Activated CD4-positive, alpha-beta T cell treated with anti-CD3 and anti-CD28 coated beads for 36 hours (primary cell): Measurements from ENCODE around the gene OR2AG1. TPM values are rescaled to one million over a fixed set of nuclear protein-coding genes. Genes with fewer than 3 reads are reported as not detected.

ENCODE experiments used
- ATAC-seq: fragments of 200-7000 bp; cut with Tn5 transposase; one replicate; pipeline ENCODE4 v1.10.0; 2021; ENCODE audit warnings: mild to moderate bottlenecking, moderate library complexity
- CTCF ChIA-PET: fragments of 350-600 bp; sonication (Branson Sonifier 250); formaldehyde crosslinking; loops from one replicate; lab custom pipeline; 2021; ENCODE audit warnings: antibody characterized with exemption; lab: Charles Lee
- POLR2A ChIA-PET: fragments of 350-600 bp; sonication (Branson Sonifier 250); formaldehyde crosslinking; loops from one replicate; lab custom pipeline; 2021; ENCODE audit warnings: antibody characterized with exemption, inconsistent platforms; lab: Charles Lee
- DNase-seq: peaks from one replicate; pipeline ENCODE4 v3.0.0-alpha.2; 2020
- H3K27ac Mint-ChIP-seq: one replicate; pipeline ENCODE4 v1.8.0; 2021; ENCODE audit warnings: mixed read lengths
- H3K27me3 Mint-ChIP-seq: one replicate; pipeline ENCODE4 v1.8.0; 2021; ENCODE audit warnings: mixed read lengths
- H3K36me3 Mint-ChIP-seq: one replicate; pipeline ENCODE4 v1.8.0; 2021; ENCODE audit warnings: low read depth, mixed read lengths
- H3K4me1 Mint-ChIP-seq: one replicate; pipeline ENCODE4 v1.8.0; 2021; ENCODE audit warnings: mixed read lengths
- H3K4me3 Mint-ChIP-seq: one replicate; pipeline ENCODE4 v1.8.0; 2021; ENCODE audit warnings: mild to moderate bottlenecking, moderate library complexity, mixed read lengths
- H3K9me3 Mint-ChIP-seq: one replicate; pipeline ENCODE4 v1.8.0; 2021; ENCODE audit warnings: low read depth, mixed read lengths
- intact Hi-C, 2 experiments: fragments of 100-400 bp; cut with DNase I in 1 of 2; cut with micrococcal nuclease in 1 of 2; formaldehyde crosslinking; loops; one replicate each; pipeline versions ENCODE4 v1.14.2 to v1.15.1; 2022 to 2024; cut with DNase I, micrococcal nuclease
- total RNA-seq, 2 experiments: library from RNA; stranded (reverse); gene quantifications; one replicate each; pipeline ENCODE4 v1.2.3, GENCODE V29; 2021

The OR2AG1 gene
- total RNA-seq: not detected

- H3K4me3 Mint-ChIP-seq: no peak within 1 kb of the TSS
- H3K4me1 Mint-ChIP-seq: no peaks in the 10 kb centered on the region
- peaks cover 10% of the 10 kb centered on the region for H3K27me3 Mint-ChIP-seq
- no peak for DNase-seq
- ATAC-seq: no peak
- no peaks in the 10 kb centered on the region for H3K36me3 Mint-ChIP-seq
- H3K27ac Mint-ChIP-seq: no peak within 1 kb of the TSS
- no peaks in the 10 kb centered on the region for H3K9me3 Mint-ChIP-seq
- POLR2A ChIA-PET: no interaction called here
- CTCF ChIA-PET: interaction anchor here (1.2 to 1.6 kb wide), 2 partner anchors 27 to 30 kb away, joined by 3 to 6 read pairs; no protein-coding TSS in a partner anchor
- intact Hi-C loops: no loop called here
Measured at GRCh38 chr11:6782720-6783119, at the start of gene OR2AG1. OR2AG1 (plus strand) TSS chr11:6783020; CDS start chr11:6785038, 2,018 bp downstream.

GRCh38 chr11:6733326-6734275 is 49.2 kb upstream of the OR2AG1 start:
- DNase-seq: no peak
- peaks cover 42% of the 10 kb centered on the region for H3K36me3 Mint-ChIP-seq
- peaks cover 2% of the 10 kb centered on the region for H3K9me3 Mint-ChIP-seq
- intact Hi-C loops: loop anchor here (1.0 to 10.0 kb wide), 2 partner anchors 50 to 1049 kb away; partner anchors contain the start of genes MRPL17 (in 1 of the 2), TRIM22 (in 1 of the 2) and TRIM5 (in 1 of the 2)
- ChIA-PET CTCF (interaction anchor here (0.9 to 8.0 kb wide), 8 partner anchors 9 to 49 kb away, joined by 3 to 99 read pairs (median 4); no protein-coding TSS in a partner anchor), POLR2A (no interaction called here)
- H3K27ac Mint-ChIP-seq: peak overlapping the region; percentile 48
- H3K4me3 Mint-ChIP-seq: no peak overlapping the region
- peaks cover 76% of the 10 kb centered on the region for H3K4me1 Mint-ChIP-seq
- ATAC-seq: peak; percentile 42
- H3K27me3 Mint-ChIP-seq: no peaks in the 10 kb centered on the region

- intact Hi-C loops: loop anchor here (5.0 to 10.0 kb wide), 3 partner anchors 127 to 1050 kb away; partner anchors contain the start of genes APBB1 (in 1 of the 2), TRIM22 (in 1 of the 2) and TRIM5 (in 1 of the 2)
- Mint-ChIP-seq H3K9me3 (peaks cover 2% of the 10 kb centered on the region), H3K4me3 (no peak overlapping the region), H3K27me3 (no peaks in the 10 kb centered on the region), H3K36me3 (peaks cover 41% of the 10 kb centered on the region), H3K4me1 (peaks cover 80% of the 10 kb centered on the region), H3K27ac (no peak overlapping the region)
- ATAC-seq: no peak
- ChIA-PET CTCF (interaction anchor here (0.7 to 8.0 kb wide), 9 partner anchors 13 to 252 kb away, joined by 3 to 102 read pairs (median 6); no protein-coding TSS in a partner anchor), POLR2A (no interaction called here)
- DNase-seq: no peak
Measured at GRCh38 chr11:6734616-6735015, 48.2 kb upstream of the OR2AG1 start.

GRCh38 chr11:6735306-6735705 is 47.5 kb upstream of the OR2AG1 start:
- no peaks in the 10 kb centered on the region for H3K27me3 Mint-ChIP-seq
- ATAC-seq (peak; percentile 43), DNase-seq (no peak)
- H3K9me3 Mint-ChIP-seq: peaks cover 2% of the 10 kb centered on the region
- H3K27ac Mint-ChIP-seq: peak overlapping the region; percentile 70
- intact Hi-C loops: loop anchor here (5.0 to 10.0 kb wide), 3 partner anchors 128 to 1051 kb away; partner anchors contain the start of genes APBB1 (in 1 of the 2), TRIM22 (in 1 of the 2) and TRIM5 (in 1 of the 2)
- CTCF ChIA-PET: interaction anchor here (0.7 to 8.0 kb wide), 7 partner anchors 12 to 253 kb away, joined by 3 to 102 read pairs (median 45); no protein-coding TSS in a partner anchor
- peak overlapping the region; percentile 2 for H3K4me3 Mint-ChIP-seq
- peaks cover 83% of the 10 kb centered on the region for H3K4me1 Mint-ChIP-seq
- peaks cover 43% of the 10 kb centered on the region for H3K36me3 Mint-ChIP-seq
- POLR2A ChIA-PET: no interaction called here

GRCh38 chr11:6736495-6737121 is 46.2 kb upstream of the OR2AG1 start:
- peak overlapping the region; percentile 70 for H3K27ac Mint-ChIP-seq
- ChIA-PET CTCF (interaction anchor here (1.6 to 8.0 kb wide), 11 partner anchors 8 to 357 kb away, joined by 5 to 102 read pairs (median 11); no protein-coding TSS in a partner anchor), POLR2A (no interaction called here)
- H3K9me3 Mint-ChIP-seq: peaks cover 2% of the 10 kb centered on the region
- H3K36me3 Mint-ChIP-seq: peaks cover 44% of the 10 kb centered on the region
- no peaks in the 10 kb centered on the region for H3K27me3 Mint-ChIP-seq
- ATAC-seq (peak; percentile 52), DNase-seq (no peak)
- intact Hi-C loops: loop anchor here (5.0 to 10.0 kb wide), 3 partner anchors 129 to 1052 kb away; partner anchors contain the start of genes APBB1 (in 1 of the 2), TRIM22 (in 1 of the 2) and TRIM5 (in 1 of the 2)
- peaks cover 90% of the 10 kb centered on the region for H3K4me1 Mint-ChIP-seq
- H3K4me3 Mint-ChIP-seq: peak overlapping the region; percentile 20

- POLR2A ChIA-PET: no interaction called here
- Mint-ChIP-seq H3K4me3 (no peak overlapping the region), H3K9me3 (no peaks in the 10 kb centered on the region), H3K27ac (peak overlapping the region; percentile 73), H3K4me1 (peaks cover 94% of the 10 kb centered on the region), H3K36me3 (peaks cover 33% of the 10 kb centered on the region), H3K27me3 (no peaks in the 10 kb centered on the region)
- DNase-seq: peak; percentile 76
- CTCF ChIA-PET: interaction anchor here (0.6 to 8.0 kb wide), 24 partner anchors 9 to 761 kb away, joined by 3 to 102 read pairs (median 6); partner anchors contain the start of gene MRPL17
- intact Hi-C loops: loop anchor here (1.0 to 10.0 kb wide), 6 partner anchors 8 to 1053 kb away; partner anchors contain the start of genes APBB1 (in 1 of the 2), TRIM22 (in 1 of the 2) and TRIM5 (in 1 of the 2)
- peak; percentile 52 for ATAC-seq
Measured at GRCh38 chr11:6737872-6738466, 44.9 kb upstream of the OR2AG1 start.

GRCh38 chr11:6738590-6738989 is 44.2 kb upstream of the OR2AG1 start:
- Mint-ChIP-seq H3K4me3 (no peak overlapping the region), H3K27me3 (no peaks in the 10 kb centered on the region), H3K27ac (peak overlapping the region; percentile 73), H3K9me3 (no peaks in the 10 kb centered on the region), H3K36me3 (peaks cover 30% of the 10 kb centered on the region), H3K4me1 (peaks cover 94% of the 10 kb centered on the region)
- DNase-seq (no peak), ATAC-seq (no peak)
- ChIA-PET CTCF (interaction anchor here (0.5 to 8.0 kb wide), 21 partner anchors 9 to 1965 kb away, joined by 3 to 102 read pairs (median 4); partner anchors contain the start of gene MRPL17), POLR2A (no interaction called here)
- intact Hi-C loops: loop anchor here (1.0 to 10.0 kb wide), 6 partner anchors 8 to 1054 kb away; partner anchors contain the start of genes APBB1 (in 1 of the 2), TRIM22 (in 1 of the 2) and TRIM5 (in 1 of the 2)

GRCh38 chr11:6742260-6742659 is 40.6 kb upstream of the OR2AG1 start:
- intact Hi-C loops: loop anchor here in 1 of 2 experiments (10.0 kb wide), 1 partner anchor 507 kb away; the partner anchor contains the start of genes CNGA4 and FHIP1B
- ATAC-seq: peak; percentile 4
- peaks cover 59% of the 10 kb centered on the region for H3K4me1 Mint-ChIP-seq
- peak; percentile 39 for DNase-seq
- H3K4me3 Mint-ChIP-seq: no peak overlapping the region
- ChIA-PET CTCF (interaction anchor here (1.6 to 3.6 kb wide), 4 partner anchors 9 to 36 kb away, joined by 4 to 16 read pairs (median 10); no protein-coding TSS in a partner anchor), POLR2A (interaction anchor here (0.6 kb wide), 1 partner anchor 21 kb away, joined by 3 read pairs; no protein-coding TSS in a partner anchor)
- peaks cover 20% of the 10 kb centered on the region for H3K36me3 Mint-ChIP-seq
- H3K27me3 Mint-ChIP-seq: no peaks in the 10 kb centered on the region
- peak overlapping the region; percentile 79 for H3K27ac Mint-ChIP-seq
- no peaks in the 10 kb centered on the region for H3K9me3 Mint-ChIP-seq

GRCh38 chr11:6745018-6745417 is 37.8 kb upstream of the OR2AG1 start:
- ChIA-PET POLR2A (interaction anchor here (0.7 to 0.8 kb wide), 2 partner anchors 10 to 860 kb away, joined by 8 to 10 read pairs; no protein-coding TSS in a partner anchor), CTCF (interaction anchor here (0.6 to 6.4 kb wide), 11 partner anchors 9 to 296 kb away, joined by 3 to 99 read pairs (median 4); partner anchors contain the start of gene MRPL17)
- no peak for DNase-seq
- Mint-ChIP-seq H3K36me3 (peaks cover 10% of the 10 kb centered on the region), H3K27me3 (no peaks in the 10 kb centered on the region), H3K27ac (no peak overlapping the region), H3K4me3 (no peak overlapping the region), H3K4me1 (peaks cover 41% of the 10 kb centered on the region), H3K9me3 (no peaks in the 10 kb centered on the region)
- ATAC-seq: no peak
- intact Hi-C loops: loop anchor here (5.0 to 10.0 kb wide), 4 partner anchors 143 to 767 kb away; partner anchors contain the start of genes CNGA4 (in 1 of the 2), FHIP1B (in 1 of the 2), ILK (in 1 of the 2) and PPFIBP2 (in 1 of the 2)
